ENCODE data around the gene LRRFIP1.

DNA sequence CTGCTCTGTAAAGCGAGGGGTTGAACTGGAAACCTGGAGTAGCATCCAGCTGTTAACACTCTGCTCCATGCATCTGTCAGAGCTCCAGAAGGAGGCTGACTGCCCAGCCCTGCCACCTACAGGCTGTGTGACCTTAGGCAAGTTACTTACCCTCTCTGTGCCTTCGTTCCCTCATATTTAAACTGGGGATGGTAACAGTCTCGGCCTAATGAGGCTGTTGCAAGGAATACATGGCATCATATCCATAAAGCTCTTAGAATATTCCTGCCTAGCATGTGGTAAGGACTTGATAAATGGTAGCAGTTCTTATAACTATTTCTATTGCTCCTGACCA lies 80.6 kb downstream of the LRRFIP1 start:
- peak; percentile 62 for TF ChIP-seq ZFP36 (IDR thresholded peaks at IDR 0.05; ENCODE audit: borderline replicate concordance, partially characterized antibody)
- no peak for TF ChIP-seq RARB (CRISPR knock-in tag; IDR thresholded peaks at IDR 0.05)
- TF ChIP-seq, protein P1, sequence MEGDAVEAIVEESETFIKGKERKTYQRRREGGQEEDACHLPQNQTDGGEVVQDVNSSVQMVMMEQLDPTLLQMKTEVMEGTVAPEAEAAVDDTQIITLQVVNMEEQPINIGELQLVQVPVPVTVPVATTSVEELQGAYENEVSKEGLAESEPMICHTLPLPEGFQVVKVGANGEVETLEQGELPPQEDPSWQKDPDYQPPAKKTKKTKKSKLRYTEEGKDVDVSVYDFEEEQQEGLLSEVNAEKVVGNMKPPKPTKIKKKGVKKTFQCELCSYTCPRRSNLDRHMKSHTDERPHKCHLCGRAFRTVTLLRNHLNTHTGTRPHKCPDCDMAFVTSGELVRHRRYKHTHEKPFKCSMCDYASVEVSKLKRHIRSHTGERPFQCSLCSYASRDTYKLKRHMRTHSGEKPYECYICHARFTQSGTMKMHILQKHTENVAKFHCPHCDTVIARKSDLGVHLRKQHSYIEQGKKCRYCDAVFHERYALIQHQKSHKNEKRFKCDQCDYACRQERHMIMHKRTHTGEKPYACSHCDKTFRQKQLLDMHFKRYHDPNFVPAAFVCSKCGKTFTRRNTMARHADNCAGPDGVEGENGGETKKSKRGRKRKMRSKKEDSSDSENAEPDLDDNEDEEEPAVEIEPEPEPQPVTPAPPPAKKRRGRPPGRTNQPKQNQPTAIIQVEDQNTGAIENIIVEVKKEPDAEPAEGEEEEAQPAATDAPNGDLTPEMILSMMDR (IDR thresholded peaks at IDR 0.05): no peak

Data from A549 (cell line).